ENCODE results near the gene PIPOX.

Gene PIPOX

DNA sequence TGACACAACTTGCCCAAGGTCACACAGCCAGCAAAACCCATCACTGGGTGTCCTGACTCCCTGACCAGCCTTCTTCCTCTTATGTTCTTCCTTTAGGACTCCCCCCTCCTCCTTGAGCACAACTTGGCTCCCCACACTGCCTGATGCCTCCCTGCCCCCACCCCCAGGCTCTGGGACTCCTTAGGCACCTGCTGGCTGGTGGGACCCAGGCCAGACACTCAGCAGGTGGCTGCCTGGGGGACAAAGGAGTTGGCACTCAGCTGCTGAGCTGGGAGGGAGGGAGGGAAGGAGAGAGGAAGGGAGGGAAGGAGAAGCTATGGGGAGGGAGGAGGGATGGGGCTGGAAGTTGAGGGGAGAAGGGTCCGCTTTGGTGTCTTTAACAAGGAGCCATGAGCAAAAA, 45.1 kb upstream of the PIPOX start:
- no peaks in the 10 kb centered on the region for H3K27me3 ChIP-seq (ENCODE audit: insufficient read depth, poor library complexity, severe bottlenecking)
- no peak overlapping the region for H3K27ac ChIP-seq (replicated peaks)
- H3K4me3 ChIP-seq (replicated peaks; ENCODE audit: insufficient read depth, low read length): no peak overlapping the region
- no peak for TF ChIP-seq GABPA (IDR thresholded peaks at IDR 0.05; ENCODE audit: low read depth)
- no peak for TF ChIP-seq SPI1 (IDR thresholded peaks at IDR 0.05; ENCODE audit: borderline replicate concordance, low read depth)
- TF ChIP-seq, protein P1, sequence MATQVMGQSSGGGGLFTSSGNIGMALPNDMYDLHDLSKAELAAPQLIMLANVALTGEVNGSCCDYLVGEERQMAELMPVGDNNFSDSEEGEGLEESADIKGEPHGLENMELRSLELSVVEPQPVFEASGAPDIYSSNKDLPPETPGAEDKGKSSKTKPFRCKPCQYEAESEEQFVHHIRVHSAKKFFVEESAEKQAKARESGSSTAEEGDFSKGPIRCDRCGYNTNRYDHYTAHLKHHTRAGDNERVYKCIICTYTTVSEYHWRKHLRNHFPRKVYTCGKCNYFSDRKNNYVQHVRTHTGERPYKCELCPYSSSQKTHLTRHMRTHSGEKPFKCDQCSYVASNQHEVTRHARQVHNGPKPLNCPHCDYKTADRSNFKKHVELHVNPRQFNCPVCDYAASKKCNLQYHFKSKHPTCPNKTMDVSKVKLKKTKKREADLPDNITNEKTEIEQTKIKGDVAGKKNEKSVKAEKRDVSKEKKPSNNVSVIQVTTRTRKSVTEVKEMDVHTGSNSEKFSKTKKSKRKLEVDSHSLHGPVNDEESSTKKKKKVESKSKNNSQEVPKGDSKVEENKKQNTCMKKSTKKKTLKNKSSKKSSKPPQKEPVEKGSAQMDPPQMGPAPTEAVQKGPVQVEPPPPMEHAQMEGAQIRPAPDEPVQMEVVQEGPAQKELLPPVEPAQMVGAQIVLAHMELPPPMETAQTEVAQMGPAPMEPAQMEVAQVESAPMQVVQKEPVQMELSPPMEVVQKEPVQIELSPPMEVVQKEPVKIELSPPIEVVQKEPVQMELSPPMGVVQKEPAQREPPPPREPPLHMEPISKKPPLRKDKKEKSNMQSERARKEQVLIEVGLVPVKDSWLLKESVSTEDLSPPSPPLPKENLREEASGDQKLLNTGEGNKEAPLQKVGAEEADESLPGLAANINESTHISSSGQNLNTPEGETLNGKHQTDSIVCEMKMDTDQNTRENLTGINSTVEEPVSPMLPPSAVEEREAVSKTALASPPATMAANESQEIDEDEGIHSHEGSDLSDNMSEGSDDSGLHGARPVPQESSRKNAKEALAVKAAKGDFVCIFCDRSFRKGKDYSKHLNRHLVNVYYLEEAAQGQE (IDR thresholded peaks at IDR 0.05; ENCODE audit: insufficient replicate concordance, low read depth): no peak
- no peak for TF ChIP-seq POLR2AphosphoS5 (IDR thresholded peaks at IDR 0.05; ENCODE audit: low read depth)
- TF ChIP-seq, protein P2, sequence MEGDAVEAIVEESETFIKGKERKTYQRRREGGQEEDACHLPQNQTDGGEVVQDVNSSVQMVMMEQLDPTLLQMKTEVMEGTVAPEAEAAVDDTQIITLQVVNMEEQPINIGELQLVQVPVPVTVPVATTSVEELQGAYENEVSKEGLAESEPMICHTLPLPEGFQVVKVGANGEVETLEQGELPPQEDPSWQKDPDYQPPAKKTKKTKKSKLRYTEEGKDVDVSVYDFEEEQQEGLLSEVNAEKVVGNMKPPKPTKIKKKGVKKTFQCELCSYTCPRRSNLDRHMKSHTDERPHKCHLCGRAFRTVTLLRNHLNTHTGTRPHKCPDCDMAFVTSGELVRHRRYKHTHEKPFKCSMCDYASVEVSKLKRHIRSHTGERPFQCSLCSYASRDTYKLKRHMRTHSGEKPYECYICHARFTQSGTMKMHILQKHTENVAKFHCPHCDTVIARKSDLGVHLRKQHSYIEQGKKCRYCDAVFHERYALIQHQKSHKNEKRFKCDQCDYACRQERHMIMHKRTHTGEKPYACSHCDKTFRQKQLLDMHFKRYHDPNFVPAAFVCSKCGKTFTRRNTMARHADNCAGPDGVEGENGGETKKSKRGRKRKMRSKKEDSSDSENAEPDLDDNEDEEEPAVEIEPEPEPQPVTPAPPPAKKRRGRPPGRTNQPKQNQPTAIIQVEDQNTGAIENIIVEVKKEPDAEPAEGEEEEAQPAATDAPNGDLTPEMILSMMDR (IDR thresholded peaks at IDR 0.05; ENCODE audit: insufficient read depth, low read length): no peak
- DNase-seq (ENCODE audit: low read depth in 1 of 2, low spot score in 1 of 2): no peak

DNA sequence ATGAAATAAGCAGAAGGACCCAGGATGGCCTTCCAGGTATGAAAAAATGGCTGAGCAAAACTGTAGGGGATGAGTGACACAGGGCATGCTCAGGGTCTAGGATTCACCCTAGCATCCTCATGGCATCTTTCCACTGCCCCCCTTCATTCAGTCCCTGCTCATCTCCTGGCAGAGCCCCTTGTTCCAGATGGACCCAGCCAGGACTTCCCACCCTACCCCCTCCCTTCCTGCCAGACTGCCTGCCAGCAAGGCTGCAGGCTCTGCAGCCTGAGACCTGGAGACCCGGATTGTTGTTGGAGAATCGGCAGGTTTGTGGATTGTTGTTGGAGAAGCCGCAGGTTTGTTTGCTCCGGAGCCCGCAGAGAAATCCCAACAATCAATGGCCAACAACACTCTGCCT, 43.7 kb upstream of the PIPOX start:
- Histone ChIP-seq H3K27ac (replicated peaks) (no peak overlapping the region), H3K27me3 (ENCODE audit: insufficient read depth, poor library complexity, severe bottlenecking) (peaks cover 5% of the 10 kb centered on the region), H3K4me3 (replicated peaks; ENCODE audit: insufficient read depth, low read length) (no peak overlapping the region)
- no peak for DNase-seq (ENCODE audit: low read depth in 1 of 2, low spot score in 1 of 2)
- TF ChIP-seq, protein P1 (IDR thresholded peaks at IDR 0.05; ENCODE audit: insufficient replicate concordance, low read depth): no peak
- TF ChIP-seq POLR2AphosphoS5 (IDR thresholded peaks at IDR 0.05; ENCODE audit: low read depth): no peak
- TF ChIP-seq GABPA (IDR thresholded peaks at IDR 0.05; ENCODE audit: low read depth): no peak
- no peak for TF ChIP-seq SPI1 (IDR thresholded peaks at IDR 0.05; ENCODE audit: borderline replicate concordance, low read depth)

DNA sequence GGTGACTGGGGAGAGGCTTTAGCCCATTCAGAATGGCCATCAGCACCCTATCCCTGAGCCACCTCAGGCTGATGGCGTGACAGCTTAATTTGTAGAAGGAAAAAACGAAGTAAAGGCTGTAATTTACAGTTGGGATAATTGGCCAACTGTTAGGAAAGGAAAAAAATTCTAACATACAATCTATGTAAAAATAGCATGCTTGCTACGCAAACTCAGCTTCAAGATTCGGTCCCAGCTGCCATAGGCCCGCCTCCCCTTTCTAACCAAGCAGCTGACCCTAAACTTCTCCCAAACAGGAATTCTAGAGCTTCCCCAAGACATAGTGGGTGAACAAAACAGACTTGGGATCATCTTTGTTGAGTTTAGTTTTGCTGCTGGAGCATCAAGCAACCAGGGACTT, 42.0 kb upstream of the PIPOX start:
- DNase-seq (ENCODE audit: low read depth in 1 of 2, low spot score in 1 of 2): no peak
- H3K27me3 ChIP-seq (ENCODE audit: insufficient read depth, poor library complexity, severe bottlenecking): peaks cover 18% of the 10 kb centered on the region
- H3K27ac ChIP-seq (replicated peaks): no peak overlapping the region
- TF ChIP-seq, protein P2 (IDR thresholded peaks at IDR 0.05; ENCODE audit: insufficient read depth, low read length): no peak
- no peak for TF ChIP-seq SPI1 (IDR thresholded peaks at IDR 0.05; ENCODE audit: borderline replicate concordance, low read depth)
- TF ChIP-seq POLR2AphosphoS5 (IDR thresholded peaks at IDR 0.05; ENCODE audit: low read depth): no peak
- no peak for TF ChIP-seq GABPA (IDR thresholded peaks at IDR 0.05; ENCODE audit: low read depth)
- TF ChIP-seq, protein P1 (IDR thresholded peaks at IDR 0.05; ENCODE audit: insufficient replicate concordance, low read depth): no peak
- H3K4me3 ChIP-seq (replicated peaks; ENCODE audit: insufficient read depth, low read length): no peak overlapping the region

All from HL-60 (cell line).